Measurements from ENCODE around the gene ALDH1A2.

GRCh38 chr15:57947282-57947681 is 118.2 kb downstream of the ALDH1A2 start:
- TF ChIP-seq CTCF (IDR thresholded peaks at IDR 0.05), result no peak
- no peak for TF ChIP-seq POLR2A (IDR thresholded peaks at IDR 0.05)

Measured in gastroesophageal sphincter (tissue), 3 donors.